NCI-H69 (cell line): ENCODE data around the gene DOLK.
"Not testable (repeated sequence)": the region's sequence is repeated elsewhere in the genome, so short reads cannot be mapped to it uniquely, and the experiment has no call there.

Source experiments
- DNase-seq: peaks from one replicate; lab custom pipeline; 2025; lab: John Stamatoyannopoulos, UW

Gene DOLK

DNA sequence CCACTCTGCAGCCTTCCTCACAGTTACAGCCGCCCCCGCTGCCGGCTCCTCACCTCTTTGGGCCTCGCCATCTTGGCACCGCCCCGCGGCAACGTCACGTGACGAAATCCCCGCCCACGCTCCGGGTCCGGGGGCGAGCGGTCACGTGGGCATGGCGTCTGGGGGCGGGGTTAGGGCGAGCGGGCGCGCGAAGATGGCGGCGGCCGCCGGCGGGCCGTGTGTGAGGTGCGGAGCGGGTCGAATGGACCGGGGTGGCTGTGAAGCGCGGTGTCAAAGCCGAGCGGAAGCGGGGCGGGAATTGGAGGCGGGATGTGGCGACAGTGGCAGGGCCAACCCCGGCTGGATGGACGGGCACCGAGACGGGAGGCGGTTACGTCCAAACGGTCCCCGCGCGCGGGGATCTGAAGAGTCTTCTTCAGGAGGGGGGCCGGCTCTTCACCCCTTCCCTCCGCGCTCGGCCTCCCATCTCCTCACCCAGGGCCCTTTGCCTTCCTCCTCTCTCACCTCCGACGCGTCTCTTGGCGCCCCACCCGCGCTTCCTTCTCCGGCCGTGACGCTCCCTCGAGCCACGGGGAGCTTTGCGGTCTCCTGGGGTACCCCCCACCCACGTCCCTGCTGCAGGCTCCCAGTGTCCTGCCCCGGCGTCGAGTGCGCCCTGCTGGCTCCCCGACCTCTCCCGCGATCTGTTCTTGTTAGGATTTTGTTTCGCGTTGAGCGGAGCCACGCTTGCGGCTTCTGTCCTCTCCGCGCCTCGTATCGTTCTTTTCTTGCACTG is at the start of gene DOLK, which contains the start of gene NUP188:
Gene DOLK (minus strand): TSS at position 77 of the 775 bp plus-strand sequence. CDS start 300 bp downstream, outside the sequence.
Gene NUP188 (plus strand): TSS at position 173 of the 775 bp plus-strand sequence. CDS start 21 bp downstream, at position 194.
- DNase-seq = peak; percentile 97

DNA sequence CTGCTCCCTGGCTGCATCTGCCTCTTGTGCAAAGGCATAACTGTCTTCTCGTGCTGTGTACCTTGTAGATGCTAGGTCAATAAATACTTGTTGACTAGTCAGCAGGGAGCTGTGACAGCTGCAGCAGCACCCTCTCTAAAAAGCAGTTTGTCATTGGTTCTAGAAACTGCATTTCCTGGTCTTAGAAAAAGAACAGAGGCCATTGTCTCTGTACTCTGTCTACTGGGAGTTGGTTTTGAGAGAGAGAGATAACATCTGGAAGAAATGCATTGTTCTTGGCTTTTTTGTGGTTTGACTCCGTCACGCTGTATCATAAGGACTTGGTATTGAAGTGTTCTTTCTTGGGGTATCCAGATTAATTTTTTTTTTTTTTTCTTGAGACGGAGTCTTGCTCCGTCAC is 48.4 kb upstream of the DOLK start:
- DNase-seq = peak; percentile 45

DNA sequence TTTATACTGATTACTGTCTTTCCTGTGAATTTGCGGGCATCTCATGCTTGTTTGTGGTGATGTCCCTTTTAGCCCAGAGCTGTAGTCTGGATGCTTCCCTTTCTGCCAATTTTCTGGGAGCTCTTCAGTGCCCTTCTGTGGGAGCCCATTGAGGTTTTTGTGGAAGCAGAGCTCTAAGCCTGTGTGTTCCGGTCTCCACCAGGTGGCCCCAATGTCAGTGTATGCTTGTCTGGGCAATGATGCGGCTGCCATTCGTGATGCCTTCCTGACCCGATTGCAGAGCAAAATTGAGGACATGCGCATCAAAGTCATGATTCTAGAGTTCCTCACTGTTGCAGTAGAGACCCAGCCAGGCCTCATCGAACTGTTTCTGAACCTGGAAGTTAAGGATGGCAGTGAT is 45.6 kb upstream of the DOLK start:
- DNase-seq = no peak

DNA sequence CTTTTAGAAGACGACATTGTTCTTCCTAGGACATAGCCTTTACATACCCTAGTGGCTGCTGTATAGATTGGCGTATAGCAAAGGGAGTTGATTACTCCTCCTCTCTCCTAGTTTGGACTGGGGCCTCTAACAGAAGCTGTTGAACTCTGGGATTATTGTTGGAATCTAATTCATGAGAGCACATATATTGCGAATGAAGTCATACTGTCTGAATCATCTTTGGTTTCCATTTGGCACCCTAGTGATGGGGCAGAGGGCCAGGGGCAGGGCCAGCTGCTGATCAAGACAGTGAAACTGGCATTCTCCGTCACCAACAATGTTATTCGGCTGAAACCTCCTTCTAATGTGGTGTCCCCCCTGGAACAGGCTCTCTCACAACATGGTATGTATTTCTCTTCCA is 40.4 kb upstream of the DOLK start:
- DNase-seq = no peak

DNA sequence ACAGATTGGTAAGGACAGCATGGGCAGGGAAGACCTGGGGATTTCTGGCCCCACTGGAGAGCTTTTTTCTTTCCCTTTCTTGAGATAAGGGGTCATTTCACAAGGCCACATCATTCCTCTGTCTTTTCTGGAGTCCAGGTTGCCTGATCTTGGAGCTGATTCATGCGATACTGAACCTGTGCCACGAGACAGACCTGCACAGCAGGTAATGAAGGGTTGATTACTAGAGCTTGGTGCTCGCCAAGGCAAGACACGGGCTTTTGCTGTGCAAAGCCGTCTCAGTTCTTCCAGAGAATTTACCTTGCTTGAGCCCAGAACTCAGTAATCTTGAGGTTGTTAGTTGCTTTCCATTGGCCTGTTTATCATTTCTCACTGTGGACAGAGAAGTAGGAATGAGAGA is 39.3 kb upstream of the DOLK start:
- DNase-seq = no peak

DNA sequence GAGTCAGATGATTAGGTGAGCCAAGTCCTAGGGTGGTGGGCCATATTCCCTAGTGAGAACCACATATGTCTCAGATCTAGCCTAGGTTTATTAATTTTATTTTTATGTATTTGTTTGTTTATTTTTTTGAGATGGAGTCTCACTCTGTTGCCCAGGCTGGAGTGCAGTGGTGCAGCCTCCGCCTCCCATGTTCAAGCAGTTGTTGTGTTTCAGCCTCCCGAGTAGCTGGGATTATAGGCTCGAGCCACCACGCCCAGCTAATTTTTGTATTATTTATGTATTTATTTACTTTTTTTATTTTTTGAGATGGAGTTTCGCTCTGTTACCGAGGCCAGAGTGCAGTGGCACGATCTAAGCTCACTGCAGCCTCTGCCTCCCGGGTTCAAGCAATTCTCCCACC is 36.1 kb upstream of the DOLK start:
- DNase-seq = no peak

DNA sequence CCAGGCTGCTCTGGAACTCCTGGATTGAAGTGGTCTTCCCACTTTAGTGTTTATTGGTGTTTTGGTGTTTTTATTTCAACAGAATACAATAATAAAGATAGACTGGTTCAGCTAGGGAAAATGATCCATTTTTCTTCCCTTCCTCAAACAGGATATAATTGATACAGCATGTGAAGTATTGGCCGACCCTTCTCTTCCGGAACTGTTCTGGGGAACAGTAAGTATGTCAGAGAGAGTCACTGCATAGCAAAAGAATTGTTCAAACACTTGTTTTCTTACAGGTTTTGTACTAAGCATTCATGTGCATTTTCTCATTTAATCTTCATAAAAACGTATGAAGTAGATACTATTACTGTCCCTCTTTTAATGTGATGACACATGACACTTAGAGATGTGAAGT is 31.7 kb upstream of the DOLK start:
- no peak for DNase-seq

DNA sequence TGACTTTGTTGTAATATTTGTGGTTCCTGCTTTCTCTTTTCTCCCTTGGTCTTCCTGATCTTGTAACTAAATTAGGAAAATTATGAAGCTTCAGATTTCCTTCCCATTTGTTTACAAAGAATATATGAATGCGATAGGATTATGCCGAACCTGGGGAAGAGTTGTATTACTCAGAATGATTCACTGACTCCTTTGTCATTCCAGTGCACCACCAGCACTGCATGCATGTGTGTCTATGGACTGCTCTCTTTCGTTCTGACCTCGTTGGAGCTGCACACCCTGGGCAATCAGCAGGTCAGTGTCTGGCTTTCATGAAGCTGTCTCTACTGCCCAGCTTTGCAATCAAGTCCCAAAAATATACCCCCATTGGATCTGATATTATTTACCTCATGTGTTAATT is 25.6 kb upstream of the DOLK start:
- DNase-seq = no peak

DNA sequence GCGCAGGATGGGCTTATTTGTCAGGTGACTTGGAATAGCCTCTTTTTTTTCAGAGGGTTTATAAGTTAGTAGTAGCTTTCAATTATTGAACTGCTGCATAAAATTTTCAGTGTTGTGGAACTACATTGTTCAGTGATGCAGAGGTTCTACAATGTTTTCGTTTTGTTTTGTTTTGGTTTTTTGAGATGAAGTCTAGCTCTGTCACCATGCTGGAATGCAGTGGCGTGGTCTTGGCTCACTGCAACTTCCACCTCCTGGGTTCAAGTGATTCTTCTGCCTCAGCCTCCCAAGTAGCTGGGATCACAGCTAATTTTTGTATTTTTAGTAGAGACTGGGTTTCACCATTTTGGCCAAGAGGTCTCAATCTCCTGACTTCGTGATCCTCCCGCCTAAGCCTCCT is 22.1 kb upstream of the DOLK start:
- DNase-seq = no peak

DNA sequence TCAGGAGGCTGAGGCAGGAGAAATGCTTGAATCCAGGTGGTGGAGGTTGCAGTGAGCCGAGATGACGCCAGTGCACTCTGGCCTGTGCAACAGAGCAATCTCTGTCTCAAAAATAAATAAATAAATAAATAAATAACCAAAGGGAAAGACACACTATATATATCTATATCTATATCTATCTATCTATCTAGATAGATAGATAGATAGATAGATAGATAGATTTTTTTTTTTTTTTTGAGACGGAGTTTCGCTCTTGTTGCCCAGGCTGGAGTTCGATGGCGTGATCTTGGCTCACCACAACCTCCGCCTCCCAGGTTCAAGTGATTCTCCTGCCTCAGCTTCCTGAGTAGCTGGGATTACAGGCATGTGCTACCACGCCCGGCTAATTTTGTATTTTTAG is 14.0 kb upstream of the DOLK start:
- DNase-seq = not testable (repeated sequence)

DNA sequence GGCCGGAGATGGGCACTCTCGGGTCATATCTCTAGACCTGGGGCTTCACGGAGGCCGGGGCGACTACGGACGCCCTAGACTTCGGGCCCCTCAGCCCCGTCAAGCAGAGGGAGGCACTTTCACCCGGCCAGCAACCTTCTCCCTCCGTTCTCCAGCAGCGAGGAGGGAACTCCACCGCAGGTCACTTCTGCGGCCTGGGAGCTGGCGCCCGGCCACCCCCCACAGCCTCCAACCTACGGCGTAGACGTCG is 201 bp downstream of the DOLK start:
- no peak for DNase-seq

DNA sequence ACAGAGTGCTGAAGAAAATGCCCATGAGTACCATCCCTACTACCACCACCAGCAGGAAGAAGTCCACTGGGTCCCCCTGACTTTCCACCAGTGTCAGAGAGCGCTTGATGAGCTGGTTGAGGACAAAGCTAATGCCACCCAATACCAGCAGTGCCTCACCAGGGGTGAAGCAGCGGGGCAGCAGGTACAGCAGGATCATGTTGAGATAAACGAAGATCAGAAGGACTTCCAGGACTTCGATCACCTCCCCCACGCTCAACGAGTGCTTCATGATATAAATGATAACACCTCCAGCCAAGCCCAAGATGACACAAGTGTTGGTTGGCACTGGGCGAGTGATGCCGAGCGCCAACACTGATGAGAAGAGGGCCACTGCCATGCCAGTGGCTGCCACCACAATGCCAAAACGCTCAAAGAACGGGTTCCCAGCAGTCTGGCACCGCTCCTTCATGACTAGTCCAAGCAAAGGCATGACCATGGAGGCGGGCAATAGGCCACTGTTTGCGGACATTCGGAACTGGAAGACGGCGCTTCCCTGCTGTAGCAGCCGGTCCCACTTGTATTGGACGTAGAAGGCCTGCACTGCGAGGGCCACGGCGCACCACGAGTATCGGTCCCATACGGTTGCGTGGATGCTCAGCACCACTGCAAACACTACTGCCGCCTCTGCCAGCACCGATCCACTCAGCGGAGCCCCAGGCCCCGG is 679 bp downstream of the DOLK start:
- DNase-seq = peak; percentile 58

DNA sequence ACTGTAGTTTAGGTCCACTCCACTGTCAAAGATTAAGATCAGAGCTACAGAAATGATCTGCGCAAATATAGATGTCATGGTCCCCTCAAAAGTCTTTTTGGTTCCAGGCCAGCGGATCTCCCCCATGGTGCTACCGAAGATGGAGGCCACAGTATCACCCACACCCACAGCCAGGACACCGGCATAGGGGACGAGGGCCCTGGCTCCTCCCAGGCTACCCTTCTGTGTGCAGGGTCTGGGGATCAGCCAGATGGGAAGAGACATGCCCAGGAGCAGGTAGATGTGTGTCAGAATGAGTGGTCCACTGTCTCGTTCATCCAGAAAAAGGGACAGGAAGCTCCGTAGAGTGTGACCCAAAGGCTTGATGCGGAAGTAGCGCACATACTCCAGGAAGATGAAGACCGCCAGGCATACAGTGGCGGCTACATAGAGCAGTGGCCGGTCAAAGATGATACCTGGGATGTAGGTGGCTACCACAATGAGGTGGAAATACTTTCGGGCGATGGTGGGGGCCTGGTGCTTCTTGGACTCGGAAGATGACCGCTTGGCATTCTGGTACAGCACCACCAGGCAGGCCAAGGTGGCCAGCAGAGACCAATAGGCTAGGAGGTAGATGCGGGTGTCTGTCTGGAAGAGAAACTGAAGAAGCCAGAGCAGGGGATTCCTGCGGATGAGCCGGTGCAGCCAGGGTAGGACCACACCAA is 1.5 kb downstream of the DOLK start:
- no peak for DNase-seq

DNA sequence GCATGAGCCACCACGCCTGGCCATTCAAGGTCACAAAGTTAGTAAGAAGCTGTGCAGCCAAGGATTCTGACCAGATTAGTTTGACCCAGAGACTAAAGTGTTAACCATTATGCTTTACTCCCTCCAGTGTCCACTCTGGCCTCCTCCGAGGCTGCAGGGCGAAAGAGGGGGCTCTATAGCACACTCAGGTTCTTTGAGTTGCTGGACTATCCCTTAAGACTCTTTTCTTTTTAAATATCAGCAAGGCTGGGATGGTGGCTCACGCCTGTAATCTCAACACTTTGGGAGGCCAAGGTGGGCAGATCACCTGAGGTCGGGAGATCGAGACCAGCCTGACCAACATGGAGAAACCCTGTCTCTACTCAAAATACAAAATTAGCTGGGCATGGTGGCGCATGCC is 2.4 kb downstream of the DOLK start:
- not testable (repeated sequence) for DNase-seq

DNA sequence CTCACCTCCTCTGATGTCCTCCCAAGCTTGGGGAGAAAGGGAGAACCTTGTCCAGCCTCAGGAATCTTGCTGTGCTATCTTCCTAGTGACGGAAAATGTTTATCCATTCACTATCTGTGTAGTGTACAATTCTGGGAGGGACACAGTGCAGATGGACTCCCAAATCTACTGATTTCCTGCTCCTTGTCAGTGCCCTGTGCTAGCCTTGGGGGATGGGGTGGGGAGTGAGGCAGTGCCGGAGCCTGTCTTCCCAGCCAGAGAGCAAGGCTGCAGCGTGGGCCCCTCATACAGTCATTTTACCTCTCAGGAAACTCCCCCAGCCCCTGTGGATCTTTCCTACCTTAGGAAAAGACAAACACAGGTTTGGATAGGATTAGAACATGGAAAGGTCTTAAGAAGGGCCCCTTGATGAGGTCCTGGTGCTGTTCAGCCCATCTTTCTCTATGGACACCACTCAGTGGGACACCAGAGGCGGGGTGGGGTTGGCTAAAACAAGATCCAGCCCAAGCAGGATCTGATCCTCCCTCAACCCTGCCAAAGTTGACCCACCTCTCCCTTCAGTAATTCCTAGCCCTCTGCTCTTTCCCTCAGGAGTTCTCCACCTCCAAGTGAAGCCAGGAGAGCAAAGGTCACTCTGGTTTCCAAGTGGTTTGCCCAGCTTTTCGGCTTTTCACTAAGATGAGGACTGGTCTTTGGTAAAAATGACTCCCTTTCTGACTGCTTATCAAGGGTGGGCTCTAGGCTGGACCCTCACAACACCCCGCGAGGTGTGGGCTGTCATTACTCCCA is 3.4 kb downstream of the DOLK start:
- DNase-seq = no peak

DNA sequence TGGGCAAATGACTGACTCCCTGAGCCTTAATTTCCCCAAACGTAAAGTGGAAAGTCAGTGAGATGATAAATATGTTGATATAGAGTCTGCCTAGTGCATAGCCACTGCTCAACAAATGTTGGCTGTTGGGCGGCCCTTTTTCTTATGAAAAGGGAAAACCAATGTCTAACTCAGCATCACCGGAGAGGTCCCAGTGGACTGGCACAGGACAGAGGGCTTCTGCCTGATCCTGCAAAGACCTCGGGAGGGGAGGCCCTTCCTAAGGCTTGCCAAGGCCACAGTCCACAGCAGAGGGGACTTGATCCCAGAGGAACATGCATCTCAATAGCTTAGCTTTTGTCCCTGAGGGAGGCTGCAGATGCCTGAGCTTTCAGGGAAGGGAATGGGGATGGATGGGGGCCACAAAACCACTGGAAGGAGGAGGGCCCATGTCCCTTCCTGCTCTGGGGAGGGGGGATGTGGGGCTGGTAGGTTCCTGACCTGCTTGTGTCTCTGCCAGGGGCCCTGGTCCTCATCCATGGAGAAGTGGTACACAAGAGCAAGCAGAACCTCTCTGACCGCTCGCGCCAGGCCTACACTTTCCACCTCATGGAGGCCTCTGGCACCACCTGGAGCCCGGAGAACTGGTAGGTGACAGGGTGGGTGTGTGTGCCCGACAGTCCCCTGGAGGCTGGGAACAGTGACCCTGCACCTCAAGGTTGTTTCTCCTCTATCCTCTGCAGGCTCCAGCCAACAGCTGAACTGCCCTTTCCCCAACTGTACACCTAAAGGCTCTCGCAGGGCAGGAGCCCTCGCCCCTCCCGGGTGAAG is 6.3 kb downstream of the DOLK start:
- no peak for DNase-seq

DNA sequence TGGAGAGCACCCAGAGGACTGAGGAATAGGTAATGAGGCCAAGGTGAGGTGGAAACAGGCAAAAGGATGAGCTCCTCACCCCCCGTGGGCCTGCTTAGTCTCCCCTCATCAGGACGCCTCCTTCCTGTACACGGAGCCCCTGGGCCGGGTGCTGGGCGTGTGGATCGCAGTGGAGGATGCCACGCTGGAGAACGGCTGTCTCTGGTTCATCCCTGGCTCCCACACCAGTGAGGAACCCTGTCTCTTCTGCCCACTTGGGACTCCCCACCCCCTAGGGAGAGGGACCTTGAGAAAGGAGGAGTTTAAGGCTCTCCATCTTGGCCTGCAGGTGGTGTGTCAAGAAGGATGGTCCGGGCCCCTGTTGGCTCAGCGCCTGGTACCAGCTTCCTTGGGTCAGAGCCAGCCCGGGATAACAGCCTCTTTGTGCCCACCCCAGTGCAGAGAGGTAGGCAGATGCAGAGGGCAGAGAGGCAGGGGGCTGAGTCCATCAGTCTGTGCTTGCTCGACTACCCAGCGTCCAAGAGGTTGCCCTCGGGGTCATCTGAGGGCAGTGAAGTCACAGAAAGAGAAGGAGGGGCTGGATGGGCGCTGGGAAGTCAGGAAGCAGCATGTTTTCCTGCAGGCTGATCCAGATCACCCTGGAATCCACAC is 7.0 kb downstream of the DOLK start:
- no peak for DNase-seq

DNA sequence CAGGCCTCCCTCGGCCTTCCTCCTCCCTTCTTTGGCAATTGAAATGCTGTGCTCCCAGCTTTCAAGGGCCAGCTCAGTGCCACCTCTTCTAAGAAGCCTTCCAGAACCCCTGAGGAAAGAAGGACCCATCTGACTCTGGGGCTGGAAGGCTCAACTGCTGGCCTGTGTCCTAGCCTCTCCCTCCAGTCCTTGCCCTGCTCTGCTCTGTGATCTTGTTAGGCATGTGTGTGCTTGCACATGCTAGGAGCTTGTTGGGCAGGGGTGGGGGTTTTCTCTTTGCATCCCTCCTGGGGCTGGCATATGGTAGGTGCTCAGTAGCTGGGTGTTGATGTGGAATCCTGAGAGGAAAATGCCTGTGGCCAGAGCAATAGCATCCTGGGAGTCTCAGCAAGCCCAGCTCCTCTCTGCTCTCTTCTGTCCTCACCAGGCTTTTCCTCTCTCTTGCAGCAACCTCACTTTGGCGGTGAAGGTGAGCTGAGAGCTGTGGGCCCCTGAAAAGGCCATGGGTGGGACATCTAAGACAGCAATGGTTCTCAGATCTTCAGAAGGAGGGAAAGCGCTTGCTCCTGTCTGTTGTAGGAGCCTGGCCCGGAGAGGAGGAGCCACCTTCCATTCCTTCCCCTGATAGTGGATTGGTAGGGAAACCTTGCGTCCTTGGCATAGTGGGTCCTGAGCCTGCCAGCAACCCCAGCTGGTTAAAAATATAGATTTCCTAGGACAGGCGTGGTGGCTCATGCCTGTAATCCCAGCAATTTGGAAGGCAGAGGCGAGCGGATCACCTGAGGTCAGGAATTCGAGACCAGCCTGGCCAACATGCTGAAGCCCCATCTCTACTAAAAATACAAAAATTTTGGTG is 9.9 kb downstream of the DOLK start:
- DNase-seq = no peak

DNA sequence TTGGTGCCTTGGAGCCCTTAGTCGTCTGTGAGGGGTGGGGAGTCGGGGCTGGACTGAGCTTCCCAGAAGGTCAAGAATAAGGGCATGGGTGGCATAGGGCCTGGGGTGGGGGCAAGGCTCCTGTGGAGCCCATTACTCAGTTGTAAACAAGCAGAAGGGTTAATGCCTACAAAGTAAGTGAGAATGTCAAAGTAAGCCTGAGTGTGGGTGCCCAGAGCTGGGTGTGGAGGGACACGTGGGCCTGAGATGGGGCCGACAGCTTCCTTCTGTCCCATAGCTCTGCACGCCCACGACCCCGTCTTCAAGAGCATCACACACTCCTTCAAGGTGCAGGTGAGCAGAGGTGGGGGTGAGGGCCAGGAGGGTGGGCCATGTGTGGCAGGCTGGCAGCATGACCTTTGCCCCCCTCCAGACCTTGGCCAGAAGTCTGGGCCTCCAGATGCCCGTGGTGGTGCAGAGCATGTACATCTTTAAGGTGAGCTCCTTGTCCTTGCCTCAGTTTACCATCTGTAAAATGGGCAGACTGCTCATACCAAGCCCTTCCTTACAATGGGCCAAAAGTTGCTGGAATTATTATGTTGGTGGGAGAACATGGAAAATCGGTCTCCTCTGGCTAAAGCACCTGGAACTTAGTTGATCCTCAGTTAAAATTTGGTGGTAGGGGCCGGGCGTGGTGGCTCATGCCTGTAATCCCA is 11.1 kb downstream of the DOLK start:
- no peak for DNase-seq
